Lower leg skin (tissue), 3 donors: ENCODE data around the gene B3GNT8.

Experiments
- POLR2A ChIP-seq, 2 donors: fragments of 450-650 bp; IDR thresholded peaks; one replicate each; pipeline ENCODE4 v1.6.1; 2016 to 2017; ENCODE audit warnings: antibody characterized with exemption in 2 of 2, mild to moderate bottlenecking in 1 of 2, moderate library complexity in 1 of 2
- TF ChIP-seq, protein P1 (sequence below), 3 donors: fragments of 450-650 bp; IDR thresholded peaks; one replicate each; pipeline ENCODE4 v1.5.1; 2016; ENCODE audit warnings: antibody characterized with exemption in 3 of 3, mild to moderate bottlenecking in 3 of 3, moderate library complexity in 2 of 3

DNA sequence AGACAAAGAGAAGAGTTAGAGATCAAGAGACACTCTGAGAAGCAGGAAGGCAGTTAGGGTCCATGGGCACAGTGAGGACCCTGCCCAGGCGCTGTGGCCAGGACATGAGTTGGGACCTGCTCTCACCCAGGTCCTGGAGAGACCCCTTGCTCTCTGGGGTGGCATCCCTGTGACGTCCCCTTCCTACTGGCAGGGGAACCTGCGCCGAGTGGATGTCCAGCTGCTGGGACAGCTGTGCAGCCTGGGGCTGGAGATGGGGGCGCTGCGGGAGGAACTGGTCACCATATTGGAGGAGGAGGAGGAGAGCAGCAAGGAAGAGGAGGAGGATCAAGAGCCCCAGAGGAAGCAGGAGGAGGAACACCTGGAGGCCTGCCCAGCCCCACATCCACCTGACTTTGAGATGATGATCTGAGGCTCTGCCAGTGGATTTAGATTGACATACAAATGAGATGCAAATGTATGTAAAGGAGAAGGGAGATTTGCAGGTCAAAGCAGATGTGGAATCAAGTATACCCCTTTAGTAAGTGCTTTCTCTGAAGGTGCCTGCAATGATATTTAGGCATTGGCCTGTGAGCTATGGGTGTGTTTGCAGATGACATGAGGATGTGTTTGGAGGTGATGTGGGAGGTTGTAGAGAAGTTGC, 16.8 kb upstream of the B3GNT8 start:
- TF ChIP-seq, protein P1, sequence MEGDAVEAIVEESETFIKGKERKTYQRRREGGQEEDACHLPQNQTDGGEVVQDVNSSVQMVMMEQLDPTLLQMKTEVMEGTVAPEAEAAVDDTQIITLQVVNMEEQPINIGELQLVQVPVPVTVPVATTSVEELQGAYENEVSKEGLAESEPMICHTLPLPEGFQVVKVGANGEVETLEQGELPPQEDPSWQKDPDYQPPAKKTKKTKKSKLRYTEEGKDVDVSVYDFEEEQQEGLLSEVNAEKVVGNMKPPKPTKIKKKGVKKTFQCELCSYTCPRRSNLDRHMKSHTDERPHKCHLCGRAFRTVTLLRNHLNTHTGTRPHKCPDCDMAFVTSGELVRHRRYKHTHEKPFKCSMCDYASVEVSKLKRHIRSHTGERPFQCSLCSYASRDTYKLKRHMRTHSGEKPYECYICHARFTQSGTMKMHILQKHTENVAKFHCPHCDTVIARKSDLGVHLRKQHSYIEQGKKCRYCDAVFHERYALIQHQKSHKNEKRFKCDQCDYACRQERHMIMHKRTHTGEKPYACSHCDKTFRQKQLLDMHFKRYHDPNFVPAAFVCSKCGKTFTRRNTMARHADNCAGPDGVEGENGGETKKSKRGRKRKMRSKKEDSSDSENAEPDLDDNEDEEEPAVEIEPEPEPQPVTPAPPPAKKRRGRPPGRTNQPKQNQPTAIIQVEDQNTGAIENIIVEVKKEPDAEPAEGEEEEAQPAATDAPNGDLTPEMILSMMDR (IDR thresholded peaks at IDR 0.05): no peak
- no peak for TF ChIP-seq POLR2A (IDR thresholded peaks at IDR 0.05)
